NCI-H1092 (cell line): ENCODE data around the gene USP26.
"Not testable (repeated sequence)": the region's sequence is repeated elsewhere in the genome, so short reads cannot be mapped to it uniquely, and the experiment has no call there.

Experiments used
- DNase-seq: peaks from one replicate; lab custom pipeline; 2025; lab: John Stamatoyannopoulos, UW

USP26 gene

GRCh38 chrX:133033010-133033409 lies 63.9 kb downstream of the USP26 start:
- no peak for DNase-seq

DNA sequence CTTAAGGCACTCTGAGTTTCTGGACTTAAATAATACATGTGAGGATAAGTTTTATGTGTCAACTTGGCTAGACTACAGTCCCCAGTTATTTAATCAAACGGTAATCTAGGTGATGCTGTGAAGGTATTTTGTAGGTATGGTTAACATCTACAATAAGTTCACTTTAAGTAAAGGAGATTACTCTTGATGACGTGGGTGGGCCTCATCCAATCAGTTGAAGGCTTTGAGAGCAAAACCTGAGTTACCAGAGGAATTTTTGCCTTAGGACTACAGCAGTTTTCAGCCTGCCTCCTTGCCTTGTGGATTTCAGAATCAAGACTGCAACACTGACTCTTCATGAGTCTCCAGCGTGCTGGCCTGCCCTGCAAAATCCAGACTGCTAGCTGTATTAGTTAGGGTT lies 78.7 kb downstream of the USP26 start:
- no peak for DNase-seq

DNA sequence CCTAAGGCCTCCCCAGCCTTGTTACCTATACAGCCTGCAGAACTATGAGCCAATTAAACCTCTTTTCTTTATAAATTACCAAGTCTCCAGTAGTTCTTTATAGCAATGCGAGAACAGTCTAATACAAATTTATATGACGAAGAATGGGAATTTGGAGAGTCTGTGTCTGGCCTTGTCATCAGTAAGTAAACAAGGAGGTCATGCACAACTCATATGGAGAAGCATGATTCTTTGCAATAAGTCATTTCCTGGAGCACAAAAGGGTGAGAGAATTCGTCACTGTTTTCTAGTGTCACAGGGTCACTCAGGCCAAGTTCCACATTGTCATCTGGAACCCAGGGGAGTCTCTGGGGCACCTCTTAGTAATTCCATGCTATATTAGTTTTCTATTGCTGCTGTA lies 89.5 kb downstream of the USP26 start:
- no peak for DNase-seq

- DNase-seq = no peak
These were observed 91.3 kb downstream of the USP26 start for GRCh38 chrX:133005616-133006015.

GRCh38 chrX:133005042-133005441 lies 91.9 kb downstream of the USP26 start:
- DNase-seq = no peak

GRCh38 chrX:132999209-132999608 lies 97.7 kb downstream of the USP26 start:
- DNase-seq = no peak

DNA sequence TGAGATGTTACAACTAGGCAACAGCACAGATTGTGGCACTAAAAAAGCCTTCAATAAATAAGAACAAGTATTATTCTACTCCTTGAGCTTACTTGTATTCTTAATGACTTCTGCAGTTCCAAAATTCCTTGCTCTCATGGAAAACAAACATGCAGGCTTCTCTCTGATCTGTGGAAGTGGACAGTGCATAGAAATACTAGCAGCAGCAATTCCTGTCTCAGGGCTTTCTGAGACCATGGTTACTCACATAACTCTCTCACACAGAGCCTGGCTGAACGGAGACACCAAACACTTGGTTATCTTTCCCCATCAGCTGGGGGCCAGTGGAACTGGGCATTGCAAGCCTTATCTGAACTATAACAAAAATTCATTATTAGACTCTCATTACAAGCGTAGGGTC lies 106.1 kb downstream of the USP26 start:
- no peak for DNase-seq

DNA sequence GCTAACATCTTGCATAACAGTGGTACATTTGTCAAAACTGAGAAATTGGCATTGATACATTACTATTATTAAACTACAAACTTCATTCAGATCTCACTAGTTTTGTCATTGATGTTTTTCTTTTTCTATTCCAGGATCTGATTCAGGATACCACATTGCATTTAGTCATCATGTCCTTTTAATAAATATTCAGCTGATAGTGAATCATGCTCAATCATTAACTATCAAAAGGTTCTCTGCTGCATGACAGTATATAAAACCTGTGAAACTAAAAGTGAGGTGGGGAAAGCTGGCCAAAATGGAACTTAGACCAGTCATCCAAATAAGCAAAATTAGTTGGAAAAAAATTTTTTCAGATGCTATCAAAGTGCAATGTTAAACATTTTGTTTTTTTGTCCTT lies 110.4 kb downstream of the USP26 start:
- DNase-seq = no peak

DNA sequence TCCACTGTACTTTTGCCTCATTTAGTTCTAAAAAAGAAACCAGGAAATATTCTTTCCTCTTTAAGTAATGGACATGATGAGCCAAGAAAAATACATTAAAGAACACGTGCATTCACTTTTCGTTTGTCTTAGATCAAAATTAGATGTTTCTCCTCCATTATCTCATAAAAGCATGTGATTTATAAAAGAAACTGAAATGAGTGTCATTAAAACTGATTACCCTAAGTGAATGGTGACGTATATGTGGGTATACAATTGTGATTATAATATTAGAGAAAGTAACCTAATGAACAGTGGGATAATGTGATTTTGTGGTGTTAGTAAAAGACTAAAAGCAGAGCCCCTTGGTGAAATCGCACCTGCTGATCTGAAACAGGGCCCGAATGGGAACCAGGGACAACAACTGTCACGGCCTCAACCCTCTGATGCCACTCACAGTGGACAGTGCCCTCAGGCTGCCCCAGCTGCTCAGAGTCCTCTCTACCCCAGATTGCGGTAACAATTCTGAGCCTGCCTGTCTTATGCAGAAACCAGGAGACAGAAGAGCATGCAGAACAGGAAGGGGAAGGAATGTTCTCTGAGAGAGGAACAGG lies 112.8 kb downstream of the USP26 start:
- no peak for DNase-seq

- DNase-seq = no peak
These were observed 113.4 kb downstream of the USP26 start for GRCh38 chrX:132983496-132983895.

GRCh38 chrX:132980035-132980434 lies 116.9 kb downstream of the USP26 start:
- not testable (repeated sequence) for DNase-seq
